Endodermal cell (in vitro differentiated cells): ENCODE results near the gene SNRNP35. TPM values are rescaled to one million over a fixed set of nuclear protein-coding genes. Genes with fewer than 3 reads are reported as not detected.

ENCODE experiments used
- DNase-seq: peaks from one replicate; pipeline ENCODE4 v3.0.0-alpha.2; 2017
- H3K27ac ChIP-seq: 2 replicates; pipeline ENCODE4 v1.5.1; 2013; ENCODE audit warnings: mild to moderate bottlenecking, low read depth, low read length, moderate library complexity
- H3K27me3 ChIP-seq: 2 replicates; pipeline ENCODE4 v1.6.1; 2013; ENCODE audit warnings: mild to moderate bottlenecking, low read length, moderate library complexity; ENCODE audit not compliant: insufficient read depth, control insufficient read depth, poor library complexity, severe bottlenecking
- H3K36me3 ChIP-seq: 2 replicates; pipeline ENCODE4 v1.7.0; 2013; ENCODE audit warnings: mild to moderate bottlenecking, low read length, moderate library complexity; ENCODE audit not compliant: control insufficient read depth, insufficient read depth
- H3K4me1 ChIP-seq: one replicate; pipeline ENCODE4 v1.7.0; 2013; ENCODE audit warnings: low read length; ENCODE audit not compliant: control insufficient read depth, insufficient read depth
- H3K4me3 ChIP-seq: 2 replicates; pipeline ENCODE4 v1.5.1; 2013; ENCODE audit warnings: mild to moderate bottlenecking, low read length, moderate library complexity
- H3K9ac ChIP-seq: 2 replicates; pipeline ENCODE4 v1.6.1; 2013; ENCODE audit warnings: mild to moderate bottlenecking, low read length, moderate library complexity; ENCODE audit not compliant: poor library complexity, severe bottlenecking; ENCODE audit errors: extremely low read depth
- H3K9me3 ChIP-seq: 2 replicates; pipeline ENCODE4 v1.6.1; 2013; ENCODE audit warnings: mild to moderate bottlenecking, low read length, moderate library complexity; ENCODE audit not compliant: control insufficient read depth
- H3K27ac Mint-ChIP-seq: 2 replicates; pipeline ENCODE4 v1.8.0; 2020; ENCODE audit warnings: mixed read lengths
- H3K27me3 Mint-ChIP-seq: 2 replicates; pipeline ENCODE4 v1.8.0; 2021; ENCODE audit warnings: mild to moderate bottlenecking, mixed read lengths; ENCODE audit not compliant: insufficient read depth
- H3K36me3 Mint-ChIP-seq: 2 replicates; pipeline ENCODE4 v1.8.0; 2020; ENCODE audit warnings: low read depth, mixed read lengths
- H3K4me1 Mint-ChIP-seq: 2 replicates; pipeline ENCODE4 v1.8.0; 2020; ENCODE audit warnings: mixed read lengths
- H3K4me3 Mint-ChIP-seq: 2 replicates; pipeline ENCODE4 v1.8.0; 2020; ENCODE audit warnings: mild to moderate bottlenecking, moderate library complexity, mixed read lengths
- H3K9me3 Mint-ChIP-seq: 2 replicates; pipeline ENCODE4 v1.8.0; 2020; ENCODE audit warnings: mild to moderate bottlenecking, mixed read lengths
- WGBS, 2 experiments: methylation state at CpG; one replicate each; pipeline versions ENCODE4 v1.1.5 to v1.1.7; 2013; ENCODE audit warnings: missing lambda C conversion rate in 2 of 2, mixed read lengths in 1 of 2; ENCODE audit not compliant: insufficient coverage in 1 of 2, insufficient read length in 1 of 2; 5-methylcytosine and 5-hydroxymethylcytosine counted together
- total RNA-seq, 2 donors: library from RNA; stranded (reverse); fragmentation: NEBNext Ultra II Directional in 1 of 2; extraction: Animal tissue kit (Norgen Biotek cat#: 25700) in 1 of 2; gene quantifications; 2 replicates in 1 of 2; 3 replicates in 1 of 2; pipeline ENCODE4 v1.2.1, GENCODE V29; 2021
- TF ChIP-seq, protein P1 (sequence below): fragments of 200-600 bp; sonication (generic); conservative IDR thresholded peaks from 2 replicates; pipeline ENCODE4 v1.5.0; 2021; ENCODE audit warnings: antibody characterized with exemption, mild to moderate bottlenecking

SNRNP35 gene
- total RNA-seq, 2 donors from 2014 or later, result 17.9 to 24.9 TPM

- no peak for DNase-seq
- no peak overlapping the region for H3K4me3 Mint-ChIP-seq
- no peaks in the 10 kb centered on the region for H3K4me1 Mint-ChIP-seq
- no peak overlapping the region for H3K4me3 ChIP-seq
- H3K9ac ChIP-seq, result no peak overlapping the region
- H3K27me3 Mint-ChIP-seq, result no peaks in the 10 kb centered on the region
- no peak overlapping the region for H3K27ac Mint-ChIP-seq
- peaks cover 17% of the 10 kb centered on the region for H3K36me3 ChIP-seq
- TF ChIP-seq, protein P1, sequence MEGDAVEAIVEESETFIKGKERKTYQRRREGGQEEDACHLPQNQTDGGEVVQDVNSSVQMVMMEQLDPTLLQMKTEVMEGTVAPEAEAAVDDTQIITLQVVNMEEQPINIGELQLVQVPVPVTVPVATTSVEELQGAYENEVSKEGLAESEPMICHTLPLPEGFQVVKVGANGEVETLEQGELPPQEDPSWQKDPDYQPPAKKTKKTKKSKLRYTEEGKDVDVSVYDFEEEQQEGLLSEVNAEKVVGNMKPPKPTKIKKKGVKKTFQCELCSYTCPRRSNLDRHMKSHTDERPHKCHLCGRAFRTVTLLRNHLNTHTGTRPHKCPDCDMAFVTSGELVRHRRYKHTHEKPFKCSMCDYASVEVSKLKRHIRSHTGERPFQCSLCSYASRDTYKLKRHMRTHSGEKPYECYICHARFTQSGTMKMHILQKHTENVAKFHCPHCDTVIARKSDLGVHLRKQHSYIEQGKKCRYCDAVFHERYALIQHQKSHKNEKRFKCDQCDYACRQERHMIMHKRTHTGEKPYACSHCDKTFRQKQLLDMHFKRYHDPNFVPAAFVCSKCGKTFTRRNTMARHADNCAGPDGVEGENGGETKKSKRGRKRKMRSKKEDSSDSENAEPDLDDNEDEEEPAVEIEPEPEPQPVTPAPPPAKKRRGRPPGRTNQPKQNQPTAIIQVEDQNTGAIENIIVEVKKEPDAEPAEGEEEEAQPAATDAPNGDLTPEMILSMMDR, result no peak
- no peaks in the 10 kb centered on the region for H3K9me3 ChIP-seq
- no peaks in the 10 kb centered on the region for H3K9me3 Mint-ChIP-seq
- no peaks in the 10 kb centered on the region for H3K27me3 ChIP-seq
- peaks cover 52% of the 10 kb centered on the region for H3K36me3 Mint-ChIP-seq
- 93 to 97% methylated on average over 14 to 16 of the region's 16 CpGs for WGBS, 2 experiments
- H3K4me1 ChIP-seq, result no peaks in the 10 kb centered on the region
- no peak overlapping the region for H3K27ac ChIP-seq
Measured at GRCh38 chr12:123499332-123499731, 41.4 kb downstream of the SNRNP35 start.

DNA sequence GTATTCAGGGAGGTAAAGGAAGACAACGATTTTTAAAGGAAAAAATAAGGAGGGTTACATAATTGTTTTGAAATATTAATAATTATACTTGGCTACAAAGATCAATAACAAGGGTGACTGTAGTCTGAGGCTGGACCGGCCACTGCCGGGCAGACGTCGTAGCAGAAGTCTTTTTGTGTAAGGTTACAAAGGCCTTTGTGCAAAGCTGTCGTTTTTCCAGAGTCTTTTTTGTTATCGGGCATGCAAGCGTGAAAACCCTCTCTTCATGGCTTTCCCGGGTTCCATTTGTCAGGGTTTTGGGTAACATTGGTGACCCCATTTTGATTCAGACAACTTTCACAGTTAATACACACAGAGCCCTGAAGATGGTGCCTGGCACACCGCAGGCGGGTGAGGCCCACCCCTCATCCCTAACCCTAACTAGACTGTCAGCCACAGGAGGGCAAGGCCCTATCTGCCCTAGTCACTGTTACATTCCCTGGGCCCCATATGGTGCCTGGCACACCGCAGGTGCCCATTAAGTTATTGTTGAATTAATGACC lies 44.3 kb downstream of the SNRNP35 start:
- WGBS, 2 experiments, result 84 to 93% methylated on average over 8 to 12 of the region's 12 CpGs
- no peak overlapping the region for H3K27ac Mint-ChIP-seq
- no peak overlapping the region for H3K4me3 ChIP-seq

DNA sequence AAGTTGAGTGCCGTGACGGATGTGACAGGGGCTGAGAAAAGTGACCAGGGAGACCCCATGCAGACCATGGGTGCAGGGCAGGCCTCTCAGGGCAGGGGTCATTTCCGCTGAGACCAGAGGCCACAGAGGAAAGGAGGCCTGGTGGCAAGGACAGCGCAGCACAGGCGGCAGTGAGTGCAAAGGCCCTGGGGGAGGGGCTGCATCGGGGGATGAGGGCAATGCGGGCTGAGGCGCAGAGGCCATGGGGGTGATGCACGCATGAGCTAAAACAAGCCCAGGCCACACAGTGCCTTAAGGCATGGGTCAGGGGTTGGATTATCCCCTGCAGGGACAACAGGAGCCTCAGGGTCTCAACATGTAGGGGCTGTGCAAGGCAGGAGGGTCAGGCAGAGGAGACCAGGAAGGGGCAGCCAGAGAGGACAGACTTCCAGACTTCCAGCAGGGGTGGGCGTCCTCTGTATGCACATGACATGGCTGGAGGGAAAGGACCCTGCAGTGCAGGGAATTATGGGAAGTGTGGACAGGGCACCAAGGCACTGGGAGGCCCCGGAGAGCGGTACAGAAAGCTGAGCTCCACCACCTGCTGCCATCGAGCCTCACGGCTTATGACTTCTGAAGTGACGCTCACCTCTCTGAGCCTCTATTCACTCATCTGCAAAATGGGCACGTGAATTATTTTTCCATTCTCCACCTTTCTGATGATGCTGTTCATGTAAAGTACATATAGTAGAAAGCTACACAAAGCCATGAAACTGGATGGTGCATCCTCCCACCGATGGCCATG lies 48.3 kb downstream of the SNRNP35 start:
- Histone ChIP-seq H3K4me3 (no peak overlapping the region), H3K4me1 (no peaks in the 10 kb centered on the region), H3K36me3 (peaks cover 9% of the 10 kb centered on the region), H3K9me3 (no peaks in the 10 kb centered on the region), H3K9ac (no peak overlapping the region), H3K27ac (no peak overlapping the region), H3K27me3 (no peaks in the 10 kb centered on the region)
- no peaks in the 10 kb centered on the region for H3K27me3 Mint-ChIP-seq
- 92 to 93% methylated on average over 15 to 17 of the region's 17 CpGs for WGBS, 2 experiments
- no peak overlapping the region for H3K4me3 Mint-ChIP-seq
- peaks cover 47% of the 10 kb centered on the region for H3K36me3 Mint-ChIP-seq
- no peaks in the 10 kb centered on the region for H3K9me3 Mint-ChIP-seq
- no peak for DNase-seq
- TF ChIP-seq, protein P1, result no peak
- H3K27ac Mint-ChIP-seq, result no peak overlapping the region
- no peaks in the 10 kb centered on the region for H3K4me1 Mint-ChIP-seq

More for the DNA sequence above, 44.3 kb downstream of the SNRNP35 start:
- H3K27me3 ChIP-seq, result no peaks in the 10 kb centered on the region
- H3K9me3 ChIP-seq, result no peaks in the 10 kb centered on the region
- H3K4me1 ChIP-seq, result no peaks in the 10 kb centered on the region
- TF ChIP-seq, protein P1, result no peak
- Mint-ChIP-seq H3K4me3 (no peak overlapping the region), H3K36me3 (peaks cover 59% of the 10 kb centered on the region), H3K27me3 (no peaks in the 10 kb centered on the region), H3K4me1 (no peaks in the 10 kb centered on the region), H3K9me3 (no peaks in the 10 kb centered on the region)
- H3K36me3 ChIP-seq, result peaks cover 12% of the 10 kb centered on the region
- no peak overlapping the region for H3K9ac ChIP-seq
- DNase-seq, result no peak
- peak overlapping the region; percentile 77 for H3K27ac ChIP-seq
